Femur (tissue), 1 donor: ENCODE results near the gene TMED3.
A peak's percentile ranks its signal among the peaks of the same experiment; 100 is the strongest.

Source experiments
- DNase-seq: peaks from one replicate; pipeline ENCODE4 v3.0.0-alpha.2; 2017

The TMED3 gene

GRCh38 chr15:79310985-79311900 lies at the start of gene TMED3:
TSS of gene TMED3 (plus strand) at chr15:79311112. CDS start at chr15:79311250, 138 bp downstream.
- peak; percentile 90 for DNase-seq

- DNase-seq, result no peak
These were observed 49.1 kb upstream of the TMED3 start for GRCh38 chr15:79261836-79262235.

GRCh38 chr15:79265167-79265566 lies 45.7 kb upstream of the TMED3 start:
- no peak for DNase-seq

- DNase-seq, result no peak
These were observed 44.8 kb upstream of the TMED3 start for GRCh38 chr15:79265987-79266579.

- DNase-seq, result no peak
These were observed 28.3 kb upstream of the TMED3 start, which contains the start of gene ANKRD34C for GRCh38 chr15:79282371-79283251. TSS of gene ANKRD34C (plus strand) at chr15:79282722. CDS start at chr15:79293285, 10,563 bp downstream.

- DNase-seq, result peak; percentile 67
These were observed 27.5 kb upstream of the TMED3 start for GRCh38 chr15:79283252-79284048.

- DNase-seq, result no peak
These were observed 20.2 kb upstream of the TMED3 start for GRCh38 chr15:79290642-79291275.

GRCh38 chr15:79292011-79292410 lies 18.9 kb upstream of the TMED3 start:
- DNase-seq, result no peak

- no peak for DNase-seq
These were observed 16.8 kb upstream of the TMED3 start for GRCh38 chr15:79294075-79294474.

GRCh38 chr15:79296583-79296982 lies 14.3 kb upstream of the TMED3 start:
- no peak for DNase-seq

- no peak for DNase-seq
These were observed 11.6 kb upstream of the TMED3 start for GRCh38 chr15:79299126-79299840.

GRCh38 chr15:79299841-79300235 lies 11.1 kb upstream of the TMED3 start:
- DNase-seq, result no peak

GRCh38 chr15:79307251-79307650 lies 3.7 kb upstream of the TMED3 start:
- DNase-seq, result no peak

- no peak for DNase-seq
These were observed 2.0 kb upstream of the TMED3 start for GRCh38 chr15:79308874-79309273.

GRCh38 chr15:79310612-79310984 lies 314 bp upstream of the TMED3 start:
- no peak for DNase-seq

- DNase-seq, result no peak
These were observed 1.1 kb downstream of the TMED3 start for GRCh38 chr15:79311901-79312553.

GRCh38 chr15:79314186-79314585 lies 3.3 kb downstream of the TMED3 start:
- no peak for DNase-seq

GRCh38 chr15:79314811-79315210 lies 3.9 kb downstream of the TMED3 start:
- no peak for DNase-seq

GRCh38 chr15:79315623-79316328 lies 4.9 kb downstream of the TMED3 start:
- no peak for DNase-seq

- DNase-seq, result no peak
These were observed 6.0 kb downstream of the TMED3 start for GRCh38 chr15:79316864-79317263.
